Activated CD4-positive, alpha-beta T cell treated with anti-CD3 and anti-CD28 coated beads, Interleukin-2, amount 10 ng/mL, durations not matched to agents 24 days and 14 days (primary cell): ENCODE results near the gene TEX261. TPM values are rescaled to one million over a fixed set of nuclear protein-coding genes. Genes with fewer than 3 reads are reported as not detected.
A peak's percentile ranks its signal among the peaks of the same experiment; 100 is the strongest.

Experiments
- DNase-seq: peaks from one replicate; pipeline ENCODE4 v3.0.0; 2022
- H3K27ac Mint-ChIP-seq: one replicate; pipeline ENCODE4 v1.8.0; 2022; ENCODE audit warnings: mild to moderate bottlenecking, mixed read lengths
- H3K27me3 Mint-ChIP-seq: one replicate; pipeline ENCODE4 v1.8.0; 2022; ENCODE audit warnings: mixed read lengths
- H3K36me3 Mint-ChIP-seq: one replicate; pipeline ENCODE4 v1.8.0; 2022; ENCODE audit warnings: low read depth, mild to moderate bottlenecking, mixed read lengths
- H3K4me1 Mint-ChIP-seq: one replicate; pipeline ENCODE4 v1.8.0; 2021; ENCODE audit warnings: mixed read lengths
- H3K4me3 Mint-ChIP-seq: one replicate; pipeline ENCODE4 v1.8.0; 2022; ENCODE audit warnings: mild to moderate bottlenecking, moderate library complexity, mixed read lengths
- H3K9me3 Mint-ChIP-seq: one replicate; pipeline ENCODE4 v1.8.0; 2021; ENCODE audit warnings: mixed read lengths
- intact Hi-C: fragments of 100-400 bp; cut with micrococcal nuclease; formaldehyde crosslinking; loops from one replicate; pipeline ENCODE4 v1.15.1; 2023
- total RNA-seq: library from RNA; stranded (reverse); gene quantifications from 2 replicates; pipeline ENCODE4 v1.2.3, GENCODE V29; 2022

The TEX261 gene
- total RNA-seq, 1 donor from 2014 or later, result 81.7 TPM

DNA sequence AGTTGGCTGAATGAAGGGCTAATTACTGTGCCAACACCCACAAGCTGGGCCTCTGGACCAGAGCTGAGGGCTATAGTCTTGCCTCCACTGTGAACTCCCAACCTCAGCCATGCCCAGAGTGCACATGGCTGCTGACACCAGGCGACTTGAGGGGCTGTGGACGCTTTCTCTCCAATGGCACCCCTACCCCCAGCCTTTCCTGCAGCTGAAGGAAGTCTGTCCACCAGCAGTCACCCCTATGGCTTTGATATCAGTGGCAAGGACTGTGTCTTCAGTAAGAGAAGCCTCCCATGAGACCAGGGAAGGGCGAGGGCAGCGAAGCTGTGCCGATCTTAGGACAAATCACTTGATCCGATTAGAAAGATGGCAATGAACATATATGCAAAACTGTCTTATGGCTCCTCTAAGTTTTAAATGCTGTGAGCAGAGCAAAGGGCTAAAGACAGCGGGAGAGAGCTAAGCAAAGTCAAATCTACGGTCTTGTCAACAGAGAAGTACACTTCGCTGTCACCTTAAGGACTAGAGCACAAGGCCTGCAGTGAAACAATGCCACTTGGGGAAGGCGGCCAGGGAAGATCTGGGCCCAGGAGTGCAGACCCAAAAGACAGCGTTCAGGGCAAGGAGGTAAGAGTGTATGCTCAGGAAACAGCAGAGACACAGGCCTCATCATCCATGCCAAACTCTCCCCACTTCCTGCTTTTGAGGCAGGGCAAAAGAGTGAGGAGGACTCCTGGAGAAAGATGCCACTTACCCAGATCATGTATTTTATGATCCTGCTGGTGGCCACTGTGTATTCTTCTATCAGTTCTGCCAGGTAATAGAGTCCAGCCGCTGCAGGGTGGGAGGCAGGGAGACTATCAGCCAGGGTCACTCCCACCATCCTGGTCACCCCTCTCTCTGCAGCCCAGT, 1.5 kb downstream of the TEX261 start:
- Mint-ChIP-seq H3K27ac (peak overlapping the region; percentile 96), H3K4me1 (peaks cover 24% of the 10 kb centered on the region), H3K27me3 (no peaks in the 10 kb centered on the region), H3K4me3 (peak overlapping the region; percentile 99), H3K36me3 (peaks cover 38% of the 10 kb centered on the region), H3K9me3 (no peaks in the 10 kb centered on the region)
- intact Hi-C loops, result loop anchor here (10.0 kb wide), 1 partner anchor 232 kb away; the partner anchor contains the start of gene PAIP2B
- no peak for DNase-seq

DNA sequence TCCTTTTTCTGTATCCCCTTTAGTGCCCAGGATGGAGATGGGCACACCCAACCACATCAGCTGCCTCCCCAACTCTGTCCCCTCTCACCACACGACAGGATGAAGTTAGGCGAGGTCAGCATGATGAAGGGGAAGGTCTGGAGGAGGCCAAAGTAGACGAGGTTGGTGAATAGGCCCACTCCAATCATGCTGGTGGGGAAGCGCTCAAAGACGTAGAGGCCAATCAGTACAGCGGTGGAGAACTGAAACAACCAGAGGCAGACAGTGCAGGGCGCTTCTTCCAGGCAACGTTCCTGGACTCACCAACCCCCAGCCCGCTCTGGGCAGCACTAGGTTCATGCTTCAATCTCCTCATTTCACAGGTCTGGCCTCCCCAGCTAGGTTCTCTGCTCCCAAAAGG, 2.9 kb downstream of the TEX261 start:
- Mint-ChIP-seq H3K27ac (peak overlapping the region; percentile 44), H3K9me3 (no peaks in the 10 kb centered on the region), H3K27me3 (no peaks in the 10 kb centered on the region), H3K4me1 (peaks cover 24% of the 10 kb centered on the region), H3K4me3 (no peak overlapping the region), H3K36me3 (peaks cover 49% of the 10 kb centered on the region)
- intact Hi-C loops, result loop anchor here (10.0 kb wide), 1 partner anchor 233 kb away; the partner anchor contains the start of gene PAIP2B
- no peak for DNase-seq

DNA sequence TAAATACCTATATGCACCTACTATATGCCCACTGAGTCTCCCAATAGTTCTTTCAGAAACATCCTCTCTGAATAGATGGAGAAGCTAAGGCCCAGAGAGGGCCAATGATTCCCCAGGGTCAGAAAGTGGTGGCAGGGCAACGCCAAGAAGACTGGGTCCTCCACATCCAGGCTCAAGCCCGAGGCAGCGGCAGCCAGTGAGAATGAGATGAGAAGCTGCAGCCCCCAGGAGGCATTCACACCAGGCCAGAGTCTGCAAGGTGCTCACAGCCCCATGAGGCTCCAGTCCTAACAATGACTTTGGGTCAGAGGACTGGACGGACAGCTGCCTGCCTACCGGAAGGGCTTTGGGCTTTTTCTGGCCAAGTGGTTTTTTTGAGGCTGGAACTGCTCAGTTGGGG, 3.5 kb downstream of the TEX261 start:
- H3K36me3 Mint-ChIP-seq, result peaks cover 53% of the 10 kb centered on the region
- no peak for DNase-seq
- H3K9me3 Mint-ChIP-seq, result no peaks in the 10 kb centered on the region
- intact Hi-C loops, result loop anchor here (10.0 kb wide), 1 partner anchor 234 kb away; the partner anchor contains the start of gene PAIP2B
- H3K4me3 Mint-ChIP-seq, result no peak overlapping the region
- H3K27me3 Mint-ChIP-seq, result no peaks in the 10 kb centered on the region
- H3K27ac Mint-ChIP-seq, result no peak overlapping the region
- H3K4me1 Mint-ChIP-seq, result peaks cover 26% of the 10 kb centered on the region

DNA sequence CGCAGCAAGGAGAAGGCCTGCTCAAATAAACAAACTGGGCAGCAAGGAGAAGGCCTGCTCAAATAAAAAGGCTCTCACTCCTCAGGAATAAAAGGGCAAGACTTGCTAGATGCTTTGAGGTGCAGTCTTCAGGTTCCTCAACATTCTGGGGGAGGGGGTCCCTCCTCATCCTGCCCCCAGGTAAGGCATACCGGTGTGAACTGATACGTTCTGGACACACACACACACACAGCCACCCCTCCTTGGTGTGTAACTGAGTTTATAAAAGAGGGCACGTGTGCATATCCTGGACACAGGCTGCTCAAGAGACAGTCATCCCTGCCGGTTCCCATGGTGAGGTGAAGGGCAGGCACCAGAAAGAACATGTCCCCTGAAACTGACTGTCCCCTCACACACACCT, 4.5 kb downstream of the TEX261 start:
- intact Hi-C loops, result loop anchor here (10.0 kb wide), 1 partner anchor 235 kb away; the partner anchor contains the start of gene PAIP2B
- H3K4me1 Mint-ChIP-seq, result peaks cover 26% of the 10 kb centered on the region
- peaks cover 60% of the 10 kb centered on the region for H3K36me3 Mint-ChIP-seq
- H3K4me3 Mint-ChIP-seq, result no peak overlapping the region
- H3K27ac Mint-ChIP-seq, result no peak overlapping the region
- DNase-seq, result no peak
- no peaks in the 10 kb centered on the region for H3K27me3 Mint-ChIP-seq
- no peaks in the 10 kb centered on the region for H3K9me3 Mint-ChIP-seq

DNA sequence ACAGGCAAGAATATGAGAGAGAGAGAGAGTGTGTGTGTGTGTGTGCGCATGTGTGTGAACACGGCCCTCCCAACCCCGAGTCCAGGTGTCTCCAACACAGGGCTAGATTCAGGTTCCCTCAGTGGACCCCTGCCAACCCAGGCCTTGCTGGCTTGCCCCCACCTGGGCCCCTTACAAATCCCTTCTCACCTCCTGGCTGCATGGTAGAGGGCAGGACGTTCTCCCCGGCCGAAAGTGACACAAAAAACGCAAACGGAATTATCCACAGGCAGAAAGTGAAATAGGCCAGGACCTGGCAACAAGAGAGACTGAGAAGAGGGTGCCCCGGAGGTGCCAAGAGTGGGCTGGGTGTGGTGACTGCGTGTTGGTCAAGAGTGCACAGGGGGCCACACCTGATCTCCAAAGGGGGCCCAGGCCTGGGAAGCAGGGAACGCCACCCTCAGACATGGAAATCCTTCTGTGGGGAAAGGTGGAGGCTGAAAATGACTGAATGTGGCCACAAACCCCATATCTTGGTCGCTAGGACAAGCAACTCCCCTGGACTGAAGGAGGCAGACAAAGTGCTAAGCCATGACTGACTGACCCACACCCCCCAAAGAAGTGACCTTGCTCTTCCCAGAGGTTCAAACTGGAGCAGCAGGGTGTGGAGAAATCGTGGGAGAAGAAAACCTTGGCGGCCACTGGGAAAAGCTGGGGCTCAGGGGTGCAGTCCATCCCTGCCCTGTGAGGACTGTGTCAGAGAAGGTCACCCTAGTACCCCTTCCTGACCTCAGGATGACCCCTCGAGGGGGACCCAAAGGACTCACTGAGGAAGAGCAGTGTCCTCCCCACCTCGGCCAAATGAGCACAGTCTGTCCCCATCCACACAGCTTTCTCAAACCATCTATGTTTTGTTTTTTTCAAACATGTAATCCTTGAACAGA, 5.7 kb downstream of the TEX261 start:
- Mint-ChIP-seq H3K4me1 (peaks cover 28% of the 10 kb centered on the region), H3K4me3 (no peak overlapping the region), H3K36me3 (peaks cover 59% of the 10 kb centered on the region), H3K9me3 (no peaks in the 10 kb centered on the region), H3K27me3 (no peaks in the 10 kb centered on the region), H3K27ac (no peak overlapping the region)
- DNase-seq, result no peak
- intact Hi-C loops, result no loop called here

DNA sequence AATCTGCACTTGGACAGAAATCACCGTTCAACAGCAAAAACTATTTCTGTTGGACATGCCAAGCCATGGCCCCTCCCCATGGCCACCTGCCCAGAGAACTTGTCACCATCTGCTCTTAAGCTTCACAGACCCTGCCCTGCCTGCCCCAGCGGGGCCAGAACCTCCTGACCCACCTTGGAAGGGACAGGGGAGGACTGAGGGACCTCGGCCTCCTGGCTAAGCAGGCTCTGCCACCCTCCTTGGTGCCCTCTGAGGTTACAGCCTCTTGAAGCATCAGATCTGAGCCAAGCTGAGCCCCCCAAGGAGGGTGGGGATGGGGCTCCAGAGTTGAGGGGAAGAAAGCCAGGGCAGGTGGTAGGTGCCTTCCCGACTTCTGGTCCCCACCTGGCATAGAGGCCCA, 6.5 kb downstream of the TEX261 start:
- Mint-ChIP-seq H3K36me3 (peaks cover 52% of the 10 kb centered on the region), H3K27ac (no peak overlapping the region), H3K4me1 (peaks cover 20% of the 10 kb centered on the region), H3K4me3 (no peak overlapping the region), H3K9me3 (no peaks in the 10 kb centered on the region), H3K27me3 (no peaks in the 10 kb centered on the region)
- no peak for DNase-seq
- intact Hi-C loops, result no loop called here

DNA sequence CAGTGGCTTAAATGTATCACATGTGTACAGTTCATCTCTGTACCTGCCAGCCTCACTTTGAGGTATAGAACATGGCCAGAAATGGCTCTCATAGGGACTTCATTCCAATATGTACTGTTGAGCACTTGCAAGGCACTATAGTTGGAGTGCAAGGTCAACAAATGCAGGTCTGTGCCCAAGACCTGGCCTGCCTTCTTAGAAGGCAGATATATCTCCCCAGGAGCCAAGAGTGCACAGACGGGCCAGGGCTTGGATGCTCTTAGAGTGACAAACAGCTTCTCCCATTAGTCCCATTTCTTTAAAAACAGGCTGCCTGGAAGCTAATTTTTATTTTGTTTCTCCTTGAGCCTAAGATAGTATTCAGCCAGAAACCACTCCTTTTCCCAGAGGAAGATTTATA, 7.3 kb downstream of the TEX261 start:
- Mint-ChIP-seq H3K4me3 (no peak overlapping the region), H3K4me1 (peaks cover 15% of the 10 kb centered on the region), H3K9me3 (no peaks in the 10 kb centered on the region), H3K36me3 (peaks cover 47% of the 10 kb centered on the region), H3K27ac (no peak overlapping the region), H3K27me3 (no peaks in the 10 kb centered on the region)
- intact Hi-C loops, result no loop called here
- no peak for DNase-seq

DNA sequence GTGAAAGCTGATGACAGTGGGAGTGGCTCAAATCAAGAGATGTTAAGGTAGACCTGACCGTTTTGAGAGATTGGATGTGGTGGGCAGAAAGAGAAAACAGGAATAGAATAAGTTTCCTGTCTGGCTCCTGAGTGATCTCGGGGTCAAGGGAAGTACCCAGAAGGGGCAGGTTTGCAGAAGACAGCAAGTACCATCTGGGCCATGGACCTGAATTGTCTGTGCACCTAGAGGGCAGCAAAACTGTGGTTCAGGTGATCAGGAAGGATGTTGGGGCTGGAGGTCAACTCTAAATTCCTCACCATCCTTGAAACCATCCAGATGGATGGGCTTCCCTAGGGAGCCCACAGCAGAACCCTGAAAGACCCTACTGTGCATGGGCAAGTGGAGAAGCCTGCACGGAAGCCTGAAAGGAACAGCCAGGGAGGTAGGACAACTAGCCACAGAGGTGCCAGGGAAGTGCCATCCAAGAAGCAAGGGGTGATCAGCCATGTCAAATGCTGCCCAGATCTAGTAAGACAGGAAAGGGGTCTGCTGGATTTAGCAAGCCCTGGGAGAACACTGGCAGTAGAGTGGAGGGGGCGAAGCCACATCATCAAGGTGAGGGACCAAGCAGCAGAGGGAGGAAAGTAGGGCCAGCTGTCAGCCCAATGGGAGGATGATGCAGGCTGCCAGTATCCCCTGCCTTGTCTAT, 8.0 kb downstream of the TEX261 start:
- no peaks in the 10 kb centered on the region for H3K27me3 Mint-ChIP-seq
- peaks cover 14% of the 10 kb centered on the region for H3K4me1 Mint-ChIP-seq
- peaks cover 43% of the 10 kb centered on the region for H3K36me3 Mint-ChIP-seq
- H3K27ac Mint-ChIP-seq, result no peak overlapping the region
- H3K4me3 Mint-ChIP-seq, result no peak overlapping the region
- DNase-seq, result no peak
- no peaks in the 10 kb centered on the region for H3K9me3 Mint-ChIP-seq
- intact Hi-C loops, result no loop called here

DNA sequence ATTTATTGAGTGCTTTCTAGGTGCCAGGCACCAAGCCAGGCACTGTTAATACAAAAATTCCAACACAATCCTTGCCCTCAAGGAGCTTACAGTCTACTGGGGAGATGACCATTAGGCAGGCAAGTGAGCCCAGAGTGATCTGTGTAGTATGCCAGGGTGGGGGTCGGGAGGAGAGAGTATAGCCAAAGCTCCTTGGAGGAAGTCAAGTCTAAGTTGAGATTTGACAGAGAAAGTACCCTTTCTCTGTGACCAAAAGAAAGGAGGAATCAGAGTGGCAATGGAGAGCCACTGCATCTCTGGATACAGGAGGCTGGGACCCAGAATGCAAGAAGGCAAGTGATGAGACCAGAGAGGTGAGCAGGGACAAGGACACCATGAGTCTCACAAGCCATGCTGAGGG, 8.7 kb downstream of the TEX261 start:
- no peaks in the 10 kb centered on the region for H3K9me3 Mint-ChIP-seq
- intact Hi-C loops, result loop anchor here (1.0 to 2.0 kb wide), 3 partner anchors 9 to 21 kb away; no protein-coding TSS in a partner anchor
- no peaks in the 10 kb centered on the region for H3K27me3 Mint-ChIP-seq
- H3K36me3 Mint-ChIP-seq, result peaks cover 38% of the 10 kb centered on the region
- H3K4me1 Mint-ChIP-seq, result peaks cover 12% of the 10 kb centered on the region
- DNase-seq, result no peak
- no peak overlapping the region for H3K4me3 Mint-ChIP-seq
- peak overlapping the region; percentile 25 for H3K27ac Mint-ChIP-seq

DNA sequence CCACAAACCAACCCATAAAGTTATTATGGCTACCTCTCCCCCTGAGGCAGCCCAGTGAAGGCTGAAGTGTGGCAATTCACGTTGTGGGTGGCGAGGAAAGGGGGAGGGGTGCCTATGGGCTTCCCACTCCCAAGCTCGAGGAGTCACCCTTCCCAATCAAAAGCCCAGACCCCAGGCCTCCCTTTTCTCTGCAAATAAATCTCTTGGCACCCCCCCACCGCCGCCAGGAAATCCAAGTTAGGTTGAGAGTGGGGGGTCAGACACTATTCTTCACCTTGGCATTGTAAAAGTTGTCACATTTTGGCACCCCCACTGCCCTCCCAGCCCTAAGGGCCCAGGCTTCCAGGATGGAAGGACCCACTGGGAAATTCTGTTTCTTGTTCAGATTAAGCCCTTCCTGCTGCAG, 9.4 kb downstream of the TEX261 start:
- H3K4me3 Mint-ChIP-seq, result no peak overlapping the region
- H3K36me3 Mint-ChIP-seq, result peaks cover 36% of the 10 kb centered on the region
- H3K27ac Mint-ChIP-seq, result peak overlapping the region; percentile 66
- H3K9me3 Mint-ChIP-seq, result no peaks in the 10 kb centered on the region
- H3K27me3 Mint-ChIP-seq, result no peaks in the 10 kb centered on the region
- peaks cover 12% of the 10 kb centered on the region for H3K4me1 Mint-ChIP-seq
- DNase-seq, result no peak
- intact Hi-C loops, result loop anchor here (1.0 to 2.0 kb wide), 3 partner anchors 10 to 20 kb away; no protein-coding TSS in a partner anchor

DNA sequence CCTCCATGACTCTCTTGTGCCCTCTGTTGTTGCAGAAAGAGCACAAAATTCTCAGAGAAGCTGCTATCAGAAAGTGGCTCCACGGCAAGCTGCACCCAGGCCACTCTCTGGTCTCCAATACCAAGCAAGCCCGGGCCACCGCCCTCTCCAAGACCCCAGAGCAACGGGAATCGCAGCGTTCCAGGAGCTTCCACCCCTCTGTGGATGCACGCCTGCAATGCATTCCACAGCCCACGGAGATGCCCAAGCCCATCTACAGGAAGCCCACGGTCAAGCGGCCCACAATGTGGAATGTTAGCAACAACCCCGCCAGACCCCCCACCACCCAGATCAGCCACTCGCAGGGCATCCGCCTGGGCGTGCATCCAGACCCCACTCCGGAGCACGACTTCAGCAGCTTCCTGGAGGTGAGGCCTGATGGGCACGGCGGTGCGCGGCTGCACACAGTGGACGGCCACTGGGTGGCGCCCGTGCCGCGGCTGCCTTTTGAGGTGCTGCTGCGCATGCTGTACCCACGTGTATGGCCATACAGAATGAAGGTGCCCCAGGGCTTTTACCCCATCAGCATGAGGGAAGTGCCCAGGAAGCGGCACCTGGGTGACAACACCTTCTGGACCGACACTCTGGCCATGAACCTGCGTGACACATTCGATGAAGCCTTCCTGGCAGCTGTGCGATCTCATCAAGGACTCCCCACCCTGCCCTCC, 9.9 kb downstream of the TEX261 start:
- H3K36me3 Mint-ChIP-seq, result peaks cover 32% of the 10 kb centered on the region
- no peaks in the 10 kb centered on the region for H3K27me3 Mint-ChIP-seq
- no peak overlapping the region for H3K27ac Mint-ChIP-seq
- H3K4me1 Mint-ChIP-seq, result peaks cover 12% of the 10 kb centered on the region
- H3K9me3 Mint-ChIP-seq, result no peaks in the 10 kb centered on the region
- intact Hi-C loops, result loop anchor here (1.0 to 2.0 kb wide), 3 partner anchors 11 to 20 kb away; no protein-coding TSS in a partner anchor
- peak; percentile 95 for DNase-seq
- H3K4me3 Mint-ChIP-seq, result peak overlapping the region; percentile 45

DNA sequence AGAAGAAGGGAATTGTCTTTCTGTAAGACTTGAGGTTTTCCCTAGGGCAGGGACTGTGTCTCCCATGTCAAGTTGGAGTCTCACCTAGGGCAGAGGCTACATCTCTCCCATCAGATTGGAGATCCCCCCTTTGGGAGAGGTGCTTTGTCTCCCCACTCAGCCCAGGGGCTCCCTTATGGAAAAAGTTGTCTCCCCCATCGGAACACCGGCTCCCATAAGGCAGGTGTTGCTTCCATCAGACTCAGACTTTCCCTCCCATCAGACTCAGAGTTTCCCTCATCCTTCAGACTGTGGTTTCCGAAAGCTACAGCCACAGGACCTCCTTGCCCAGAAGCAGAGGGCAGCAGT, 10.5 kb downstream of the TEX261 start:
- peaks cover 32% of the 10 kb centered on the region for H3K36me3 Mint-ChIP-seq
- no peak for DNase-seq
- H3K4me1 Mint-ChIP-seq, result peaks cover 12% of the 10 kb centered on the region
- no peak overlapping the region for H3K4me3 Mint-ChIP-seq
- no peak overlapping the region for H3K27ac Mint-ChIP-seq
- H3K9me3 Mint-ChIP-seq, result no peaks in the 10 kb centered on the region
- intact Hi-C loops, result loop anchor here (2.0 kb wide), 1 partner anchor 19 kb away; no protein-coding TSS in a partner anchor
- H3K27me3 Mint-ChIP-seq, result no peaks in the 10 kb centered on the region
